HG02642 (cell line): ENCODE measurements around the gene SLC35B2.

Source experiments
- ATAC-seq: cut with Tn5 transposase; IDR thresholded peaks from one replicate; pipeline ENCODE4 v1.9.1; 2021; ENCODE audit warnings: mild to moderate bottlenecking; ENCODE audit not compliant: unreplicated experiment, poor library complexity

SLC35B2 gene

GRCh38 chr6:44286747-44287146, 29.4 kb upstream of the SLC35B2 start:
- ATAC-seq = no peak

GRCh38 chr6:44286285-44286565, 28.9 kb upstream of the SLC35B2 start:
- no peak for ATAC-seq

GRCh38 chr6:44285552-44286284, 28.4 kb upstream of the SLC35B2 start:
- no peak for ATAC-seq

DNA sequence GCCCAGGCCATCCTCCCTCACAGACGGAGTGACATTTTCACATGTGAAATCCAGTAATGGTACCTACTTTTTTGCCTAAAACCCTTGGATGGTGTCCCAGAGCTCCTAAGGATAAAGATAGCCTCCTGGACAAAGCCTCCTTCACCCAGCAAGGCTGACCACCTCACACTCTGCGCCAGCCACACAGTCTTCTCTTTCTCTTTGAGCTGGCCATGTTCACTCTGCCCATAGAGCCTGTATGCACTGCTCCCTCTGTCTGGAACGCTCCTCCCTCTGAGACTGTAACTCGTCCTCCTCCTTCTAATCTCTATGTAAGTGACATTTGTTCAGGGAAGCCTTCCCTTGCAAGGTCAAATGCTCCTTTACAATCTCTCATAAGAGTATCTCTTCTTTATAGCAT, 27.5 kb upstream of the SLC35B2 start:
- ATAC-seq = no peak

GRCh38 chr6:44284121-44284520, 26.8 kb upstream of the SLC35B2 start:
- no peak for ATAC-seq

DNA sequence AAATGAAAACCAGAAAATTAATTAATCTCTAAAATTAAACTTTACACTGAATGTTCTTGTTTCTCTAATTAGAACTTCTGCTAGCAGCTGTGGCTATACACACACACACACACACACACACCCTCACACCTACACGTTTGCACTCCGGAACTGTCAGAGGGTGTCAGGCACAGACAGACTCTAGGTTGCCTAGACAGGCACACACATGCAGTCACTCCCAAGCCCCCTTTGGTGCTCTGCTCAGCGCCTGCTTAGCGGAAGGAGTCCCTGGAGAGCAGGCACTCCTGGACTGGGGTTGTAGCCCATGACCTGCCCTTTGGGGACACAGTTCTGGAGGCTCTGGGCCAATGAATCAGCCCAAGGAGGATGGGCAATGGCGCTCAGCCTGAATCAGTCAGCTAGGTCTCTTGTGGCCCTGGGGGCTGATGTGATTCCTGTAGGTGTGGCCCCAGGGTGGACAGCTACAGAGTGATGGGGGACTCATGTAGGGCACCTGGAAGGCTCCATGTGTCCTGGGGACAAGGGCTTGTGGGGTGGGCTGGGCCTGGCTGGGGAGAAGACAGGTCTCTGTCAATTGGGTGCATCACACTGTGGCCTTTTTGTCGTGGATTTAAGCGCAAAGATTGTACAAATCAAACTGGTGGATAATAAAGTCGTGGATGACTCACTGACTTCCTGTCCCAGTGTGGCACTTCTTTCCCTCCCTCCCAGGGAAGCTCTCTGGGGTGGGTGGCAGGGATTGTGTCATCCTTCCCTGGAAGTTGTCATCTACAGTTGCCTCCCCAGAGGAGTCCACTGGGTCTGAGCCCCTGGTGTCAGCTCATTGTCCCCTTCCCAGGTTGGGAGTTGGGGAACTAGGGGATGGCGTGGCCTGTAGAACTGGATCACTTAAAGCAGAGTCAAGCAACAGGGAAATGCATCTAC, 21.7 kb upstream of the SLC35B2 start:
- no peak for ATAC-seq

DNA sequence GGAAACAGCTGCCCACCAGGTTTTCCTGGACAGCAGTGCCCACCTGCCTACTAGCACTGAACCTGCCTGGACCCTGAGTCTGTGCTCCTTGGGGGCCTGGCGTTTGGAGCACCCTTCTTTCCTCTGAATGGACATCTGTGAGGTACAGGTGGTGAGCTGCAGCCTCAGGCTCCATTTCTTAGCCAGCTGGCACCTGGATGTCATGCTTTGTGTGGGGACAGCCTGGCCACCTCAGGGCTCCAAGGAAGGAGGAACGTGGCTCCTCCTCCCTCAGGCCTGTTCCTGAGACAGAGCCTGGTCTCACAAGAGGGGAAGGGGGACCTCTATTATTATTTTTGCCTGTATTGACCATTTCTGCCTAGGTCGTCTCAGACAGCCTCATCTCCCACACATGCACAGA, 21.0 kb upstream of the SLC35B2 start:
- no peak for ATAC-seq

GRCh38 chr6:44277763-44278162, 20.4 kb upstream of the SLC35B2 start:
- no peak for ATAC-seq

DNA sequence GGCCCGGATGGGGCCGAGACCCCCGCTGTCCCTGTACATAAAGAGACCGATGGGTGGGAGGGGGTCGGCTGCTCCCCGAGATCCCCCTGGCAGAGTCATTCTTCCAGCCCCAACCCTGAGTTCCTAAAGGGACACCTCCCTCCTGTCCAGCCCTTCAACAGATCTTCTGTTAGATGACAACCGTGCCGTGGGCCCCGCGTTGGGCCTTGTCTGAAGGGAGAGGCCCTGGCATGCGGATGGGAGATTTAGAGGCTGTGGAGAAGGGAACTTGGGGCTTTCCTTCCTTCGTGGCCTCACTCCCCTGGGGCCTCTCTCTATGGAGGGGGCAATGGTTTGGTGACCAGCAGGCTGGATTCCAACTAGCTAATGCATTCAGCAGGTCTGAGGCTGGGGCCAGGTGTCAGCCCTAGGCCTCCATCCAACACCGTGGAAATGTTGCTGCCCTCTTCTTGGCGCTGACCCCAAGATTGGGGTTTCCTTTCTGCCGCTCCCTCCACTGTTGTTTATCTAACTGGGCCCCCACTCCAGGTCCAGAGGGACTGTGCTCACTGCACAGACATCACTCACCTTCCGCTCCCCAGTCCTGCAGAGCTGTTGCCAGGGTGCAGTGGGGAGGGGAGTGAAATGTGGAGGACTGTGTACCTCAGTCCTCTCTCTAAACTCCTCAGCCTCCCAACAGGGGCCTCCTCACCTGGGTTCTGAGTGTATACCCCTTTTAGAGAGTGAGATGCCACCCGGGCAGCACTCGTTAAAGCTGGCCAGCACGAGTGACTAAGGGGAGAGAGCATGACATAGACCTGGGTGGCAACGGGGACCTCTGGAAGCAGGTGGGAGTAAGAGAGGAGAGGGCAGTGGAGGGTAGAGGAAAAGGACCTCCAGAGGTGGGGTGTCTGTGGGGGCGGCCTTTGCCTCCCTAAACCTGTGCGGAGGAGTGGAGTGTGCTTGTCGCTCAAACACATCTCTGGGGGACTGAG, 19.6 kb upstream of the SLC35B2 start:
- no peak for ATAC-seq

DNA sequence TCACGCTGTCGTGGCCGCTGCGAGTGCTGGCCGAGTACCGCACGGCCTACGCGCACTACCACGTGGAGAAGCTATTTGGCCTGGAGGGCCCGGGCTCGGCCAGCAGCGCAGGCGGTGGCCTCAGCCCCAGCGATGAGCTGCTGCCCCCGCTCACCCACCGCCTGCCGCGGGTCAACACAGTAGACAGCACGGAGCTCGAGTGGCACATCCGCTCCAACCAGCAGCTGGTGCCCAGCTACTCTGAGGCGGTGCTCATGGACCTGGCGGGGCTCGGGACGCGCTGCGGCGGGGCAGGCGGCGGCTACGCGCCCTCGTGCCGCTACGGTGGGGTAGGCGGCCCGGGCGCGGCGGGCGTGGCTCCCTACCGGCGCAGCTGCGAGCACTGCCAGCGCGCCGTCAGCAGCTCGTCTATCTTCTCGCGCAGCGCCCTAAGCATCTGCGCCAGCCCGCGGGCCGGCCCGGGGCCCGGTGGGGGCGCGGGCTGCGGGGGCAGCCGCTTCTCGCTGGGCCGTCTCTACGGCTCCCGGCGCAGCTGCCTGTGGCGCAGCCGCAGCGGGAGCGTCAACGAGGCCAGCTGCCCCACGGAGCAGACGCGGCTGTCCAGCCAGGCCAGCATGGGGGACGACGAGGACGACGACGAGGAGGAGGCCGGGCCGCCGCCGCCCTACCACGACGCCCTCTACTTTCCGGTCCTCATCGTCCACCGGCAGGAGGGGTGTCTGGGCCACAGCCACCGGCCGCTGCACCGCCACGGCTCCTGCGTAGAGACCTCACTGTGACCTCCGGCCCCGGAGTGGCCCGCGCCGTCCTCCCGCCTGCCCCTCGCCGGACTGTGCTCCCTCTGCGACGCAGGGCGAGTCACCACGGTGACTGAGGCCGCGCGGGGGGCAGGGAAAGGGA, 18.7 kb upstream of the SLC35B2 start:
- no peak for ATAC-seq

- ATAC-seq = no peak
Measured at GRCh38 chr6:44275271-44275748, 18.0 kb upstream of the SLC35B2 start.

DNA sequence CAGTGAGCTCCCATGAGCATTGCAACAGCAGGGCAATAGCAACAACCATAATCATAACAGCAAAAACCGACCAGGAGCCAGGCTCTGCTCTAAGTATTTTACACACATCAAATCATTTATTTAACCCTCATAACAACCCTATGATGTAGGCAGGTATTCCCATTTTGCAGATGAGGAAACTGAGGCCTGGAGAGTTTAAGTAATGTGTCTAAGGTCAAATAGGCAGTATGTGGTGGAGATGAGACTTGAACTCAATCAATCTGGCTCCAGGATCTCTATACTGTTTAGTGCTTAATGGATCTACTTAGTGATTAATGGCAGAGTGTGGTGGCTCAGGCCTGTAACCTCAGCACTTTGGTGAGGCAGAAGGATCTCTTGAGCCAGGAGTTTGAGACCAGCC, 16.3 kb upstream of the SLC35B2 start:
- ATAC-seq = no peak

DNA sequence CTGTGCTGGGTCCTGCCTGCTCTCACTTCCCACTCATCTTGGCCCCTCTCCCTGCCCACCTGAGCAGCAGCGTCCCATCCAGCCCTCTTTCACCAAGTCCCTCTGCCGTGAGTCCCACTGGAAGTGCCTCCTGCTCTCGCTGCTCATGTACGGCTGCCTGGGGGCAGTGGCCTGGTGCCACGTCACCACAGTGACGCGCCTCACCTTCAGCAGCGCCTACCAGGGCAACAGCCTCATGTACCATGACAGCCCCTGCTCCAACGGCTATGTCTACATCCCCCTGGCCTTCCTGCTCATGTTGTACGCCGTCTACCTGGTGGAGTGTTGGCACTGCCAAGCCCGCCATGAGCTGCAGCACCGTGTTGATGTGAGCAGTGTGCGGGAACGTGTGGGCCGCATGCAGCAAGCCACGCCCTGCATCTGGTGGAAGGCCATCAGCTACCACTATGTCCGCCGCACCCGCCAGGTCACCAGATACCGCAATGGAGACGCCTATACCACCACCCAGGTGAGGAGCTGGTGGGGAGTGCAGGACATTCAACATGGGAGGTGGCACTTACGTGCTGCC, 15.8 kb upstream of the SLC35B2 start:
- ATAC-seq = no peak

GRCh38 chr6:44272529-44272928, 15.2 kb upstream of the SLC35B2 start:
- ATAC-seq = no peak

DNA sequence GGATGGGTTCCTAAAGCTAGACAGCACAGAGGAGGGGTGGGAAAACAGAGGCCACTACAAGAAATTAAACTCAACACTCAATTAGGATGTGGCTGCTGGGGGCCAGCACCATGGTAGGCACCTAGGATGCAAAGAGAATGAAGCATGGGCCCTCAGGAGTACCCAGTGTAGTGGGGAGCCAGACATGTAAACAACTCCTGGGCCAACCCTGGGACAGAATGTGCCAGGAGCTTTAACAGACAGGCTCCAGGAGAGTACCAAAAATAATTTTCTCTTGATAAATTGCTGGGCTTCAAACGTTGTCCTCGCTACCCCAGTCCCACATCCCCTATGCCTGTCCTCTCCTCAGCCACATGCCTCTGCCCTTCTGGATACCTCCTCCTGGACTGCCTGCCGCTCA, 14.6 kb upstream of the SLC35B2 start:
- no peak for ATAC-seq

DNA sequence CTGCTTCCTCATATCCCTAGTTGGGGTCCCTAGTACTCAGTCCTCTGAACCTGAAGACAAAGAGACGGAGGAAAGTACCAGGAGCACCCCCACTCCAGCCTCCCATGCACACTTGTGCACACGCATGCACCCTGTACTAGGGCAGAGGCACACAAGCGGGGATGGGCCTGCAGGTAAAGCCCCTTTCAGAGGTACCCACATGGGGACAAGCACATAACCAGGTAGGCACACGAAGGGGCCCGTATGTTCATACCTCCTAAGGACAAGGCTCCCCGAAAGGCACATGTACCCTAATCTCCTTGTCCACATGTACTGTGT, 14.0 kb upstream of the SLC35B2 start:
- ATAC-seq = no peak

GRCh38 chr6:44270526-44271405, 13.4 kb upstream of the SLC35B2 start:
- no peak for ATAC-seq

- no peak for ATAC-seq
Measured at GRCh38 chr6:44269921-44270525, 12.7 kb upstream of the SLC35B2 start, which contains the start of gene TMEM151B. TSS of gene TMEM151B (plus strand) at chr6:44270450. CDS start at chr6:44270743, 293 bp downstream.
